ENCODE data around the gene ZNF587B.
A peak's percentile ranks its signal among the peaks of the same experiment; 100 is the strongest.
"Not testable (repeated sequence)": the region's sequence is repeated elsewhere in the genome, so short reads cannot be mapped to it uniquely, and the experiment has no call there.

ZNF587B gene

DNA sequence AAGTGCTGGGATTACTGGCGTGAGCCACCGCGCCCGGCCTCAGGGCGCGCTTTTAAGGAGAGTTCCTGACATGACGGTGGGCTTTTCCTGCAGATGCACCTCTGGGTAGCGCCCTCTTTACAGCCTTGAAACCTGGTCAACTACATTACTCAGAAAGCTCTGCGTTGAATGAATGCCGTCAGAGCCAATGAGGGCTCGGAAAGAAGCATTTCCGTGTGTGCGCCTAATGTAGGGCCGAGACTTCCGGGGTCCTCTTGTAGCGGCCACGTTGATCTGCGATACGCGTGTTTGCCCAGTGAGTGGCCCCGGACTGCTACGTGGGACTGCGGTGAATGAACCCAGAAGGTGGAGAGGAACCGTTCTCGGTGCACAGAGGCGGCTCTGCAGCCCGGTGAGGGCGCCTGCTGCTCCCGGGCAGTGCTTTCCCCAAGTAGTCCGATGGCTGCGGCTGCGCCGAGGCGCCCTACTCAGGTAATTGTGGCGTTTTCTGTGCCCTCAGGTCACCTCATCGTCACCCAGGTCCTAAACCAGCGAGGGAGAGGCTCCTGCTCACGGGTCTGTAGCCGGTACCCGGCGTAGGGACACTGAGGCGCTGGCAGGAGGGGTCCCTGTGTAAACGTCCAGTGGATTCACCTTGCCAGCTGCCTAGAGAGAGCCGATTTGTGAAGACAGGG, 10.5 kb upstream of the ZNF587B start:
- DNase-seq = peak; percentile 62

DNA sequence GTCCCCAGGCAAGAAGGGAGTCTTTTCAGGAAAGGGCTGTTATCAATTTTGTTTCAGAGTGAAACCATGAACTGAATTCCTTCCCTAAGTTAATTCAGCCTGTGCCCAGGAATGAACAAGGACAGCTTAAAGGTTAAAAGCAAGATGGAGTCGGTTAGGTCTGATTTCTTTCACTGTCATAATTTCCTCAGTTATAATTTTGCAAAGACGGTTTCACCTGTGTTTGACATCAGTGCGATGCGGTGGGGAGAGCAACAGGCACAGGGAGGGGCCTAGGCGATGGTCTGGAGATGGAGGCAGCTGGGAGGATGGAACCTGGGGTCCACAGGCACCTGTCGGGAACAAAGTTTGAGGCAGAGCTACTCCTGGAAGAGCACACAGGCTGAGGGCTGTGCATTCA, 9.5 kb upstream of the ZNF587B start:
- no peak for DNase-seq

DNA sequence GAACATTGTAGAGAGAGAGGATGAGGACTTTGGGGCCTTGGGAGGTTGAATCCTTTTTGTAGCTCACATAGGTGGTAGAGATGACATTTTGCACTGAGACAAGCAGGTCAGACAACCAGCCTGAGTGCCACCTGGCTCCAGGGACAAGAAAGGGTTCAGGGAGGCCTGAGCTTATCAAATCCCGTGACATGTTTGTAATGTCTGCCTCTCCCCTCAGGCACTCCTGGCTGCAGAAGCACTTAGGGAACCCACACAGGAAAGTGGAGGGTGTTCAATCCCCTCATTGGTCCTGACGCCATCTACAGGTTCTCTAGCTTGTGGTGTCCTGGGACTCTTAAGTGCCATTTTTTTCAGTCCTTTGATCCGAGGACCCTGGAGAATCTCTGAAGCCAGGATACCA, 9.0 kb upstream of the ZNF587B start:
- DNase-seq = not testable (repeated sequence)

- not testable (repeated sequence) for DNase-seq
These were observed 8.6 kb upstream of the ZNF587B start for GRCh38 chr19:57821501-57821900.

DNA sequence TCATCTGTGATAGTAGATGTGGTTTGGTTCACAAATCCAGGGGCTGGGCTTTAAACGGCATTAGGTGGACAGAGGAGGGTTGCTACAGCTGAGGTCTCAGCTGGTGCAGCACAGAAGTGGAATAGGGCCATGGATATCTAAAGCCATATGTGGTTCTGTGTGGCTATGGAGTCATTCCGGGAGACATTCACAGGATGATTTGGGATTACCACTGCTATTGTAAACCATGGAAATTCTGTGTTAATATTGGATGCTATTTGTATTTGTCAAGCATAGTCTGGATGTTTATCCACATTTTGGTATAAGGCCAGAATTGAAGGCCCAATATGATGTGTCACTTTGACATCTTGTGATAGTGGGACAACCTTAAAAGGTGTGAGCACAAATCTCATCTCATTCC, 6.9 kb upstream of the ZNF587B start:
- DNase-seq = not testable (repeated sequence)

- not testable (repeated sequence) for DNase-seq
These were observed 6.5 kb upstream of the ZNF587B start for GRCh38 chr19:57823608-57824007.

DNA sequence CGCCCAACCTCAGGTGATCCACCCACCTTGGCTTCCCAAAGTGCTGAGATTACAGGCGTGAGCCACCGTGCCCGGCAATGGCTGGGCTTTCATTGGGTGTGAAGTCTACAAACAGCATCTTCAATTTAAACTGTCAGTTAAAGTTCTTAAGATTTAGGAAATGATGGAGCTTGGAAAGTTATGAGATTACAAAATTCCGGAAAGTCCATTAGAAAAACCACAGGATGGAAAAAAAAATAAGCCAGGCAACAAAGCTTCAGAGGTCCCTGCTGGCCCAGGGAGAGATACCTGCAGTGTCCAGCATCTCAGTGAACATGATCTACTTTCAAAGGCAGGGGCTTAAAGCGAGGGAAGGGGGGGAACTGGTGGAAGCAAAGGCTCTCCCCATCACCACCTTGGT, 4.6 kb upstream of the ZNF587B start:
- DNase-seq = no peak

DNA sequence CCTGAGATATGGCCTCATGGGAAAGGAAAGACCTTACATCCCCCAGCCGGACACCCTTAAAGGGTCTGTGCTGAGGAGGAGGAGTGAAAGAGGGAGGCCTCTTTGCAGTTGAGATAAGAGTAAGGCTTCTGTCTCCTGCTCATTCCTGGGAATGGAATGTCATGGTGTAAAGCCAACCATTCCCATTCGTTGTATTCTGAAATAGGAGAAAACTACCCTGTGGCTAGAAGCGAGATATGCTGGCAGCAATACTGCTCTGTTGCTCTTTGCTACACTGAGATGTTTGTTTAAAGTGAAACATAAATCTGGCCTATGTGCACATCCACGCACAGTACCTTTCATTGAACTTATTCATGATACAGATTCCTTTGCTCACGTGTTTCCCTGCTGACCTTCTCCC, 783 bp upstream of the ZNF587B start:
- DNase-seq = no peak

GRCh38 chr19:57836991-57837390, 6.9 kb downstream of the ZNF587B start:
- not testable (repeated sequence) for DNase-seq

GRCh38 chr19:57838622-57839191, 8.6 kb downstream of the ZNF587B start:
- not testable (repeated sequence) for DNase-seq

DNA sequence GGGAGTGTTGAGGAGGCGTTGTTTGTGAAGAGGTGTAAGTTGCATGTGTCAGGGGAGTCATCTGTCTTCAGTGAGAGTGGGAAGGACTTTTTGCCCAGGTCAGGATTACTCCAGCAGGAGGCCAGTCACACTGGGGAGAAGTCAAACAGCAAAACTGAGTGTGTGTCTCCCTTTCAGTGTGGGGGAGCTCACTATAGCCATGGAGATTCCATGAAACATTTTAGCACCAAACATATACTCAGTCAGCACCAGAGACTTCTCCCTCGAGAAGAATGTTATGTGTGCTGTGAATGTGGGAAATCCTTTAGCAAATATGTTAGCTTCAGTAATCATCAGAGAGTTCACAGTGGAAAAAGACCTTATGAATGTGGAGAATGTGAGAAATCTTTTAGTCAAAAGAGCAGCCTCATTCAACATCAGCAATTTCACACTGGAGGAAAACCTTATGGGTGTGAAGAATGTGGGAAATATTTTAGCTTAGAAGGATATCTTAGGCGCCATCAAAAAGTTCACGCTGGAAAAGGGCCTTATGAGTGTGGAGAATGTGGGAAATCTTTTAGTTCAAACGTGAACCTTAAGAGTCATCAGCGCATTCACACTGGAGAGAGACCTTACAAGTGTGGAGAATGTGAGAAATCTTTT, 11.1 kb downstream of the ZNF587B start:
- DNase-seq = no peak

GRCh38 chr19:57847164-57847563, 17.1 kb downstream of the ZNF587B start:
- not testable (repeated sequence) for DNase-seq

DNA sequence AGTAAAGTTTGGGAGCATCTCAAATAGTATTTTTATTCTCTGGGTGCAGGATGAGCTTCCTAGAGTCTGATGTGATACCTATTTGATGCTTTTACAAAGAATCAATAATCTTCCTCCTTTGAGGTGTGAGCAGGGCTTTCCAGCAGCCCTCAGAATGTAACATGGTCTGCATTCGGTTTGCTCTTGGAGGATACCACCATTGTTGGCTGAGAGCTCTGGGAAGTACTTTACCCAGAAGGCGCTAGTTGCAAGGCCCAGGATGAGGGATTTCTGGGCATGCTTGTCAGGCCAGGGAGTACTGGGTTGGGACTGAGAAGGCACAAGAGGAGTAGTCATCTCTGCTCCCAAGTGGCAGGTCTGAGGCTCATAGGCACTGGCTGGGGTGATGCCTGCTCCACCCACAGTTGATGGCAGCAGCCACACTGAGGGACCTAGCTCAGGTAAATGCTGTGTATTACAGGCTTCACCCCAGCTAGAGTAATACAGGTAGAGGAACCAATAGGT, 19.1 kb downstream of the ZNF587B start:
- DNase-seq = not testable (repeated sequence)

DNA sequence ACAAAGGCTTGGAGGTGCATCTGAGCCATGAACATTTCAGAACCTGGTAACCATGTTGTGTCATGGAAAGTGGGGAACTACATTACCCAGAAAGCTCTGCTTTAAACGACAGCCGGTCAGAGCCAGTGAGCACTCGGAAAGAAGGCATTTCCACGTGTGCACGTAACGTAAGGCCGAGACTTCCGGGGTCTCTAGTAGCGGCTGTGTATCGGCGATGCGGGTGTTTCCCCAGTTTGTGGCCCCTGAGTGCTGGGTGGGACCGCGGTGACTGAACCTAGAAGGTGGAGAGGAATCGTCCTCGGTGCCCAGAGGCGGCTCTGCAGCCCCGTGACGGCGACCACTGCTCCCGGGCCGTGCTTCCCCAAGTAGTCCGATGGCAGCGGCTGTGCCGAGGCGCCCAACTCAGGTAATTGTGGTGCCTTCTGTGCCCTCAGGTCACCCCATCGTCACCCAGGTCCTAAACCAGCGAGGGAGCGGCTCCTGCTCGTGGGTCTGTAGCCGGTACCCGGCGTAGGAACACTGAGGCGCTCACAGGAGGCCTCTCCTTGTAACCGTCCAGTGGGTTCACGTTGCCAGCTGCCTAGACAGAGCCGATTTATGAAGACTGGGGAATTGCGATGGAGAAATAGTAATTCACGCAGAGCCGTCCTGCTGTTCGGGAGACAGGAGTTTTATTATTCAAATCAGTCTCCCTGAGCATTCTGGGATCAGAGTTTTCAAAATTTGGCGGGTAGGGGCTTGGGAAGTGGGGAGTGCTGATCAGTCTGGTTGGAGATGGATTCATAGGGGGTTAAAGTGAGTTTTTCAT, 19.8 kb downstream of the ZNF587B start, which contains the start of gene ZNF587:
Gene ZNF587 (plus strand): TSS at position 194 of the 808 bp plus-strand sequence. CDS start 180 bp downstream, at position 374.
- DNase-seq = peak; percentile 7

- DNase-seq = no peak
These were observed 20.5 kb downstream of the ZNF587B start for GRCh38 chr19:57850553-57851017.

GRCh38 chr19:57851812-57852603, 21.9 kb downstream of the ZNF587B start:
- DNase-seq = not testable (repeated sequence)

DNA sequence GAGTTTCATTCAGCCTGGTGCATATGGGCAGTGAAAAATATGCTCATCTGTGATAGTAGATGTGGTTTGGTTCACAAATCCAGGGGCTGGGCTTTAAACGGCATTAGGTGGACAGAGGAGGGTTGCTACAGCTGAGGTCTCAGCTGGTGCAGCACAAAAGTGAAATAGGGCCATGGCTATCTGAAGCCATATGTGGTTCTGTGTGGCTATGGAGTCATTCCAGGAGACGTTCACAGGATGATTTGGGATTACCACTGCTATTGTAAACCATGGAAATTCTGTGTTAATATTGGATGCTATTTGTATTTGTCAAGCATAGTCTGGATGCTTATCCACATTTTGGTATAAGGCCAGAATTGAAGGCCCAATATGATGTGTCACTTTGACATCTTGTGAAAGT, 24.0 kb downstream of the ZNF587B start:
- DNase-seq = not testable (repeated sequence)

- not testable (repeated sequence) for DNase-seq
These were observed 32.3 kb downstream of the ZNF587B start for GRCh38 chr19:57862351-57862750.

DNA sequence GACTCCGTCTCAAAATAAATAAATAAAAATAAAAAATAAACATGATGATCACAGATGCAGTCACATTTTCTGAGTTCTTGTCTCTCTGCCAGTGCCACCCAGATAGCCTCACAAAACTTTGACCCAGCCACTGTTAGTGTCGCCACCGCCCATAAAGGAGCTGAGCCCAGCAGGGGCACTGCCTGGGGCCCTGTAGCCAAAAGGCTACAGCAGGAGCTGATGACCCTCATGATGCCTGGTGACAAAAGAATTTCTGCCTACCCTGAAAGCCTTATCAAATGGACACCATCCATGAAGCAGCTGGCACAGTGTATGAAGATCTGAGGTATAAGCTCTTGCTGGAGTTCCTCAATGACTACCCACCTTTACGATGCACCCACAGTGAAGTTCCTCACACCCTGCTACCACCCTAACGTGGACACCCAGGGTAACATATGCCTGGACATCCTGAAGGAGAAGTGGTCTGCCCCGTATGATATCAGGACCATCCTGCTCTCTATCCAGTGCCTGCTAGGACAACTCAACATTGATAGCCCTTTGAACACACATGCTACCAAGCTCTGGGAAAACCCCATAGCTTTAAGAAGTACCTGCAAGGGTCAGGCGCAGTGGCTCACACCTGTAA, 37.9 kb downstream of the ZNF587B start:
- DNase-seq = no peak

DNA sequence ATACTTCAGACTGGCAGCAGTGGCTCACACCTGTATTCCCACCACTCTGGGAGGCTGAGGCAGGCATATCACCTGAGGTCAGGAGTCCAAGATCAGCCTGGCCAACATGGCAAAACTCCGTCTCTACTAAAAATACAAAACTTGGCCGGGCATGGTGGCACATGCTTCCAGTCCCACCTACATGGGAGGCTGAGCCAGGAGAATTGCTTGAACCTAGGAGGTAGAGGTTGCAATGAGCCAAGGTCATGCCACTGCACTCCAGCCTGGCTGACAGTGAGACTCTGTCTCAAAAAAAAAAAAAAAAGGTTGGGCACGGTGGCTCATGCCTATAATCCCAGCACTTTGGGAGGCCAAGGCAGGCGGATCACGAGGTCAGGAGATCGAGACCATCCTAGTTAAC, 39.6 kb downstream of the ZNF587B start:
- not testable (repeated sequence) for DNase-seq

- no peak for DNase-seq
These were observed 40.1 kb downstream of the ZNF587B start for GRCh38 chr19:57870225-57870624.

GRCh38 chr19:57872450-57872849, 42.4 kb downstream of the ZNF587B start:
- DNase-seq = no peak

All from NCI-H187 treated with DMSO at 0.1 percent for 48 hours (cell line).